Liver (tissue), 9 donors: ENCODE measurements around the gene TGDS. TPM values are rescaled to one million over a fixed set of nuclear protein-coding genes. Genes with fewer than 3 reads are reported as not detected.

Experiments used
- DNase-seq: peaks from one replicate; pipeline ENCODE4 v3.0.0-alpha.2; 2017; ENCODE audit warnings: low spot score
- H3K27ac ChIP-seq, 2 donors: one replicate each; pipeline ENCODE4 v1.7.0; 2013; ENCODE audit warnings: inconsistent platforms in 2 of 2, low read length in 2 of 2, control low read depth in 1 of 2, low read depth in 1 of 2, mild to moderate bottlenecking in 1 of 2
- H3K27me3 ChIP-seq, 4 donors: one replicate each; pipeline versions ENCODE4 v1.6.1 to v1.7.0; 2013; ENCODE audit warnings: low read length in 3 of 4, inconsistent platforms in 1 of 4, mild to moderate bottlenecking in 1 of 4, moderate library complexity in 1 of 4; ENCODE audit not compliant: control insufficient read depth in 4 of 4, insufficient read depth in 4 of 4
- H3K36me3 ChIP-seq, 4 donors: one replicate each; pipeline versions ENCODE4 v1.6.1 to v1.7.0; 2013; ENCODE audit warnings: low read length in 3 of 4, mild to moderate bottlenecking in 3 of 4, low read depth in 1 of 4, moderate library complexity in 1 of 4; ENCODE audit not compliant: control insufficient read depth in 4 of 4, insufficient read depth in 3 of 4
- H3K4me1 ChIP-seq, 4 donors: one replicate each; pipeline versions ENCODE4 v1.6.1 to v1.7.0; 2013; ENCODE audit warnings: low read length in 3 of 4, mild to moderate bottlenecking in 3 of 4, moderate library complexity in 1 of 4; ENCODE audit not compliant: control insufficient read depth in 4 of 4, insufficient read depth in 4 of 4
- H3K4me3 ChIP-seq, 3 donors: one replicate each; pipeline versions ENCODE4 v1.6.1 to v1.7.0; 2013; ENCODE audit warnings: low read length in 3 of 3, control low read depth in 1 of 3, low read depth in 1 of 3, mild to moderate bottlenecking in 1 of 3
- H3K9ac ChIP-seq, 2 donors: one replicate each; pipeline ENCODE4 v1.7.0; 2013; ENCODE audit warnings: low read length in 2 of 2, mild to moderate bottlenecking in 2 of 2, moderate library complexity in 2 of 2, control low read depth in 1 of 2, low read depth in 1 of 2
- H3K9me3 ChIP-seq, 4 donors: one replicate each; pipeline versions ENCODE4 v1.6.1 to v1.7.0; 2013; ENCODE audit warnings: low read length in 3 of 4; ENCODE audit not compliant: control insufficient read depth in 4 of 4
- CTCF ChIP-seq: fragments of 150-350 bp; IDR thresholded peaks from 2 replicates; pipeline ENCODE4 v1.5.1; 2017; ENCODE audit warnings: improper control_type of control experiment, low read depth, low read length; ENCODE audit not compliant: missing input control
- EGR1 ChIP-seq, 2 donors: IDR thresholded peaks; 2 replicates each; pipeline ENCODE4 v1.6.1; 2016 to 2018; ENCODE audit warnings: antibody characterized with exemption in 2 of 2, low read depth in 2 of 2
- FOXA1 ChIP-seq: IDR thresholded peaks from 2 replicates; pipeline ENCODE4 v1.6.1; 2016; ENCODE audit warnings: antibody characterized with exemption
- FOXA2 ChIP-seq: IDR thresholded peaks from 2 replicates; pipeline ENCODE4 v1.6.1; 2016; ENCODE audit warnings: antibody characterized with exemption
- GABPA ChIP-seq, 2 donors: IDR thresholded peaks in 1 of 2; conservative IDR thresholded peaks in 1 of 2; 2 replicates each; pipeline ENCODE4 v1.6.1; 2016; ENCODE audit warnings: antibody characterized with exemption in 2 of 2, mild to moderate bottlenecking in 1 of 2, moderate library complexity in 1 of 2
- HNF4G ChIP-seq: IDR thresholded peaks from 2 replicates; pipeline ENCODE4 v1.6.1; 2016; ENCODE audit warnings: antibody characterized with exemption
- JUND ChIP-seq, 2 donors: IDR thresholded peaks; 2 replicates each; pipeline ENCODE4 v1.6.1; 2016; ENCODE audit warnings: antibody characterized with exemption in 2 of 2
- MAX ChIP-seq: IDR thresholded peaks from 2 replicates; pipeline ENCODE4 v1.6.1; 2016; ENCODE audit warnings: antibody characterized with exemption
- NR2F2 ChIP-seq: IDR thresholded peaks from 2 replicates; pipeline ENCODE4 v1.6.1; 2016; ENCODE audit warnings: antibody characterized with exemption
- REST ChIP-seq: IDR thresholded peaks from 2 replicates; pipeline ENCODE4 v1.6.1; 2016; ENCODE audit warnings: antibody characterized with exemption, mild to moderate bottlenecking
- RXRA ChIP-seq, 2 donors: IDR thresholded peaks; 2 replicates each; pipeline ENCODE4 v1.6.1; 2017 to 2018; ENCODE audit warnings: antibody characterized with exemption in 2 of 2, mild to moderate bottlenecking in 1 of 2
- TAF1 ChIP-seq: conservative IDR thresholded peaks from 2 replicates; pipeline ENCODE4 v1.6.1; 2016; ENCODE audit warnings: antibody characterized with exemption, mild to moderate bottlenecking
- YY1 ChIP-seq: IDR thresholded peaks from 2 replicates; pipeline ENCODE4 v1.6.1; 2016; ENCODE audit warnings: antibody characterized with exemption, mild to moderate bottlenecking
- ZBTB33 ChIP-seq: IDR thresholded peaks from 2 replicates; pipeline ENCODE4 v1.6.1; 2016; ENCODE audit warnings: antibody characterized with exemption
- WGBS: extraction: QIAGEN DNeasy Blood & Tissue Kit; methylation state at CpG from one replicate; pipeline ENCODE4 v1.1.7; 2013; 5-methylcytosine and 5-hydroxymethylcytosine counted together
- polyA plus RNA-seq, 2 donors: library from polyadenylated mRNA; stranded (reverse) in 1 of 2; unstranded in 1 of 2; fragments of 200-250 nt in 1 of 2; fragments of >200 nt in 1 of 2; fragmentation: Nextera tagmentation in 1 of 2; extraction: Ambion mirVana in 1 of 2; gene quantifications; one replicate each; pipeline versions ENCODE4 v1.2.1 to v1.2.3, GENCODE V29; 2013 to 2015
- total RNA-seq, 2 donors: library from RNA; depleted of rRNA; stranded (reverse); fragments of >200 nt; gene quantifications; one replicate each; pipeline ENCODE4 v1.2.3, GENCODE V29; 2014
- donor health status: healthy.
- donor health status: healthy.
- donor health status: healthy.
- donor health status: healthy.
- donor health status: healthy.

Gene TGDS
- total and polyA plus RNA-seq, 4 donors = 5.7 to 11.4 (median 9.5) TPM

GRCh38 chr13:94559222-94559795, 36.6 kb downstream of the TGDS start:
- Histone ChIP-seq H3K27me3 (no peaks in the 10 kb centered on the region), H3K9ac (no peak overlapping the region), H3K4me3 (no peak overlapping the region), H3K36me3 (peaks cover 0 to 2% (median under 1%) of the 10 kb centered on the region in 4 donors), H3K4me1 (no peaks in the 10 kb centered on the region), H3K9me3 (no peaks in the 10 kb centered on the region), H3K27ac (no peak overlapping the region)
- 93% methylated on average over 6 of the region's 6 CpGs for WGBS
- DNase-seq = no peak
- TF ChIP-seq CTCF = no peak
- no peak for TF ChIP-seq NR2F2

GRCh38 chr13:94558716-94559115, 37.2 kb downstream of the TGDS start:
- WGBS = 67% methylated on average over 6 of the region's 6 CpGs
- no peaks in the 10 kb centered on the region for H3K9me3 ChIP-seq
- H3K36me3 ChIP-seq = peaks cover 0 to 2% (median under 1%) of the 10 kb centered on the region in 4 donors
- H3K27ac ChIP-seq = no peak overlapping the region
- no peaks in the 10 kb centered on the region for H3K27me3 ChIP-seq
- no peak for DNase-seq
- TF ChIP-seq GABPA (IDR thresholded peaks at IDR 0.05 in 1 of 2, conservative IDR thresholded peaks at IDR 0.05 in 1 of 2) (no peak), HNF4G (no peak), ZBTB33 (no peak), REST (no peak), YY1 (no peak), TAF1 (no peak)
- H3K4me1 ChIP-seq = no peaks in the 10 kb centered on the region
- no peak overlapping the region for H3K9ac ChIP-seq
- H3K4me3 ChIP-seq = no peak overlapping the region

- 92% methylated on average over 5 of the region's 5 CpGs for WGBS
- Histone ChIP-seq H3K9me3 (no peaks in the 10 kb centered on the region), H3K36me3 (peaks cover 0 to 2% (median 0%) of the 10 kb centered on the region in 4 donors), H3K4me1 (no peaks in the 10 kb centered on the region), H3K27me3 (no peaks in the 10 kb centered on the region), H3K27ac (no peak overlapping the region), H3K9ac (no peak overlapping the region), H3K4me3 (no peak overlapping the region)
- no peak for DNase-seq
- TF ChIP-seq CTCF = no peak
- no peak for TF ChIP-seq FOXA2
- TF ChIP-seq NR2F2 = no peak
- no peak for TF ChIP-seq GABPA (IDR thresholded peaks at IDR 0.05 in 1 of 2, conservative IDR thresholded peaks at IDR 0.05 in 1 of 2)
- no peak for TF ChIP-seq MAX
- no peak for TF ChIP-seq TAF1
- no peak for TF ChIP-seq JUND (IDR thresholded peaks at IDR 0.05)
- TF ChIP-seq FOXA1 = no peak
- TF ChIP-seq EGR1 (IDR thresholded peaks at IDR 0.05; ENCODE audit: low read depth in 2 of 2) = no peak
- no peak for TF ChIP-seq RXRA (IDR thresholded peaks at IDR 0.05)
- no peak for TF ChIP-seq HNF4G
Measured at GRCh38 chr13:94557684-94558235, 38.2 kb downstream of the TGDS start.
